ENCODE results near the gene FN3K. TPM values are rescaled to one million over a fixed set of nuclear protein-coding genes. Genes with fewer than 3 reads are reported as not detected.

Gene FN3K
- total and polyA plus RNA-seq, 2 of the 8 experiments (the other 6 are each of a cell fraction or from before 2014, with no cell fraction given): 0.88 to 14.2 TPM

- TF ChIP-seq PHF8 (conservative IDR thresholded peaks at IDR 0.05; ENCODE audit: low read depth, low read length): no peak
- TF ChIP-seq BRCA1 (IDR thresholded peaks at IDR 0.05; ENCODE audit: low read depth, low read length): no peak
- no peak for TF ChIP-seq RBBP5 (IDR thresholded peaks at IDR 0.05; ENCODE audit: borderline replicate concordance, low read depth, low read length)
- TF ChIP-seq RFX5 (IDR thresholded peaks at IDR 0.05; ENCODE audit: borderline replicate concordance, low read depth, low read length): no peak
Measured at GRCh38 chr17:82786427-82786826, 51.0 kb downstream of the FN3K start (continued).

Measured in H1 (cell line).